ENCODE results near the gene DYRK1A.
A peak's percentile ranks its signal among the peaks of the same experiment; 100 is the strongest.

DYRK1A gene

GRCh38 chr21:37369307-37369854 lies 2.8 kb downstream of the DYRK1A start:
- TF ChIP-seq PRDM6 (tag by site-specific recombination; IDR thresholded peaks at IDR 0.05) (peak; percentile 76), ZNF677 (tag by site-specific recombination; IDR thresholded peaks at IDR 0.05) (no peak), ZNF426 (tag by site-specific recombination; IDR thresholded peaks at IDR 0.05) (no peak), FEZF1 (tag by site-specific recombination; IDR thresholded peaks at IDR 0.05) (no peak), ZNF362 (tag by site-specific recombination; IDR thresholded peaks at IDR 0.05) (no peak), ZNF416 (tag by site-specific recombination; IDR thresholded peaks at IDR 0.05) (no peak), ZNF501 (tag by site-specific recombination; IDR thresholded peaks at IDR 0.05) (no peak), ZNF670 (tag by site-specific recombination; IDR thresholded peaks at IDR 0.05; ENCODE audit: low read depth) (no peak), ZNF350 (tag by site-specific recombination; IDR thresholded peaks at IDR 0.05) (no peak), ZNF555 (tag by site-specific recombination; conservative IDR thresholded peaks at IDR 0.05) (no peak), WT1 (tag by site-specific recombination; IDR thresholded peaks at IDR 0.05) (no peak), ZNF610 (tag by site-specific recombination; IDR thresholded peaks at IDR 0.05; ENCODE audit: borderline replicate concordance) (no peak), SP3 (tag by site-specific recombination; IDR thresholded peaks at IDR 0.05) (no peak), ZNF76 (tag by site-specific recombination; IDR thresholded peaks at IDR 0.05; ENCODE audit: borderline replicate concordance, low read depth) (no peak), AEBP2 (tag by site-specific recombination; IDR thresholded peaks at IDR 0.05; ENCODE audit: borderline replicate concordance) (no peak), REST (tag by site-specific recombination; IDR thresholded peaks at IDR 0.05) (peak; percentile 74), ZNF423 (tag by site-specific recombination; IDR thresholded peaks at IDR 0.05) (no peak)
- ChIA-PET CTCF (interaction anchor here (0.6 to 1.1 kb wide), 3 partner anchors 12 to 142 kb away, joined by 3 to 5 read pairs (median 4); no protein-coding TSS in a partner anchor), POLR2A (interaction anchor here (0.6 to 1.7 kb wide), 3 partner anchors 51 to 112 kb away, joined by 3 to 6 read pairs (median 6); partner anchors contain the start of gene VPS26C)
- Histone ChIP-seq H3K4me1 (ENCODE audit: control insufficient read depth, insufficient read depth, low read length) (peaks cover 35% of the 10 kb centered on the region), H3K36me3 (ENCODE audit: control insufficient read depth in 2 of 2, insufficient read depth in 1 of 2, low read length in 2 of 2) (no peaks in the 10 kb centered on the region), H3K27ac (ENCODE audit: extremely low read depth, low read depth, low read length) (no peak overlapping the region; the same call in 1 of the 2 replicates), H3K9me3 (ENCODE audit: control insufficient read depth, insufficient read depth, low read depth, low read length) (no peaks in the 10 kb centered on the region), H3K4me3 (ENCODE audit: low read depth, low read length) (peak overlapping the region; percentile 100)

Measured in HEK293 (cell line).